ENCODE measurements around the gene SPTBN5.

Gene SPTBN5

DNA sequence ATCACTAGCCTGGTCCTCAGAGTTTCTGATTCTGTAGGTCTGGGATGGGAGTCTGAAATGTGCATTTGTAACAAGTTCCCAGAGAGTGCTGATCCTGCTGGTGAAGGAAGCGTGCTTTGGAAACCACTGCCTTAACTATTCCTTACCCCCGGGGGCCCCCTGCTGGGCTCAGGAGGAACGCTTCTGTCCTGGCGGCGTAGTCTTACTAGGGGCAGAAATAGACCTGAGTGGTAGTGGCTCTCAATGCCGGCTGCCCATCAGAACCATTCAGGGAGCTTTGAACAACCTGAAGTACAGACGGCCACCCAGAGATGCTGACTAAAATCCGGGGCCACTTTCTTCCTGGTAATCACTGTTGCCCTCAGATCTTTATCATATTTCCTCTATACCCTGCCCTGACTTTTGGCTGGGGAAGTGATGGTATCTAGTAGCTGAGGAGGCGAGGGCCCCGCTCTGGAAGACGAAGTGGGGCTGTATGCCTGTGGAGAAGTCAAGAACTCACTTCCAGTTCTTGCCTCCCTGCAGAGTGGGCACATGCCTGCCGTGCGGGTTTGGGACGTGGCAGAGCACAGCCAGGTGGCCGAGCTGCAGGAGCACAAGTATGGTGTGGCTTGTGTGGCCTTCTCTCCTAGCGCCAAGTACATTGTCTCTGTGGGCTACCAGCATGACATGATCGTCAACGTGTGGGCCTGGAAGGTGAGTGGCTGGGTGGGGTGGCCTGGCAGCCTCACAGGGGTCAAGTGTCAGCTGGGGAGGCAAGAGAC, 82.2 kb downstream of the SPTBN5 start:
- peak; percentile 89 for DNase-seq (ENCODE audit: low read depth)
- no peak overlapping the region for H3K4me3 ChIP-seq (replicated peaks; ENCODE audit: low read depth, low read length)
- TF ChIP-seq, protein P1, sequence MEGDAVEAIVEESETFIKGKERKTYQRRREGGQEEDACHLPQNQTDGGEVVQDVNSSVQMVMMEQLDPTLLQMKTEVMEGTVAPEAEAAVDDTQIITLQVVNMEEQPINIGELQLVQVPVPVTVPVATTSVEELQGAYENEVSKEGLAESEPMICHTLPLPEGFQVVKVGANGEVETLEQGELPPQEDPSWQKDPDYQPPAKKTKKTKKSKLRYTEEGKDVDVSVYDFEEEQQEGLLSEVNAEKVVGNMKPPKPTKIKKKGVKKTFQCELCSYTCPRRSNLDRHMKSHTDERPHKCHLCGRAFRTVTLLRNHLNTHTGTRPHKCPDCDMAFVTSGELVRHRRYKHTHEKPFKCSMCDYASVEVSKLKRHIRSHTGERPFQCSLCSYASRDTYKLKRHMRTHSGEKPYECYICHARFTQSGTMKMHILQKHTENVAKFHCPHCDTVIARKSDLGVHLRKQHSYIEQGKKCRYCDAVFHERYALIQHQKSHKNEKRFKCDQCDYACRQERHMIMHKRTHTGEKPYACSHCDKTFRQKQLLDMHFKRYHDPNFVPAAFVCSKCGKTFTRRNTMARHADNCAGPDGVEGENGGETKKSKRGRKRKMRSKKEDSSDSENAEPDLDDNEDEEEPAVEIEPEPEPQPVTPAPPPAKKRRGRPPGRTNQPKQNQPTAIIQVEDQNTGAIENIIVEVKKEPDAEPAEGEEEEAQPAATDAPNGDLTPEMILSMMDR (IDR thresholded peaks at IDR 0.05; ENCODE audit: low read length, missing control alignments), result peak; percentile 92

DNA sequence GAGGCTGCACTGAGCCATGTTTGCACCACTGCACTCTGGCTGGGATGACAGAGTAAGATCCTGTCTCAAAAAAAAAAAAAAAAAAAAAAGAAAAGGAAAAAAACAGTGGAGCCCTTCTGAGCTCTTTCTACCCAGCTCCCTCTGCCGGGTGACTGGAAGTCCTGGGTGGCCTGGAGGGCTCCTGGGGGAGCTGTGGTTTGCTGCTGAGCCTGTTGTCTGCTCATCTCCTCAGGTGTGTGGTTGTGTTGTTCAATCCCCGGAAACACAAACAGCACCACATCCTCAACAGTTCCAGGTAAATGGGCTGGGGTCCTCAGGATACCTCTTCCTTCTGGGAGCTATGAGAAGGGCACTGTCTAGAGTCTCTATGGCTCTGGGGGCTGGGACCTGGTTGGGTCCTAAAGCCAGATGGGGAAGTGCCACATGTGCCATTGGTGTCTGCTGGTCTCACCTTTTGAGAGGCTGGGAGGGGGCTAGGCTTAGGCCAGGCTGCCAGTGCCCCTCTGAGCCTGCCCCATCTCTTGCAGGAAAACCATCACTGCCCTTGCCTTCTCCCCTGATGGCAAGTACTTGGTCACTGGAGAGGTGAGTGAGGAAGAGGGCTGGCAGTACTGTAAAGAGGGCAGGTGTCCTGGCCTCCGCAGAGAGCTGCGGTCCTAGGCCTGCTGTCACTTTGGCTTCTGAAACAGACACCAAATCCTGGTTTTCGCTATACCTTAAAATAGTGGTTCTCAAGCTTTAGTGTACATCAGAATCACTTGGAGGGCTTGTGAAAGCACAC, 83.0 kb downstream of the SPTBN5 start:
- TF ChIP-seq, protein P1 (IDR thresholded peaks at IDR 0.05; ENCODE audit: low read length, missing control alignments), result no peak
- DNase-seq (ENCODE audit: low read depth), result no peak
- H3K4me3 ChIP-seq (replicated peaks; ENCODE audit: low read depth, low read length), result no peak overlapping the region

DNA sequence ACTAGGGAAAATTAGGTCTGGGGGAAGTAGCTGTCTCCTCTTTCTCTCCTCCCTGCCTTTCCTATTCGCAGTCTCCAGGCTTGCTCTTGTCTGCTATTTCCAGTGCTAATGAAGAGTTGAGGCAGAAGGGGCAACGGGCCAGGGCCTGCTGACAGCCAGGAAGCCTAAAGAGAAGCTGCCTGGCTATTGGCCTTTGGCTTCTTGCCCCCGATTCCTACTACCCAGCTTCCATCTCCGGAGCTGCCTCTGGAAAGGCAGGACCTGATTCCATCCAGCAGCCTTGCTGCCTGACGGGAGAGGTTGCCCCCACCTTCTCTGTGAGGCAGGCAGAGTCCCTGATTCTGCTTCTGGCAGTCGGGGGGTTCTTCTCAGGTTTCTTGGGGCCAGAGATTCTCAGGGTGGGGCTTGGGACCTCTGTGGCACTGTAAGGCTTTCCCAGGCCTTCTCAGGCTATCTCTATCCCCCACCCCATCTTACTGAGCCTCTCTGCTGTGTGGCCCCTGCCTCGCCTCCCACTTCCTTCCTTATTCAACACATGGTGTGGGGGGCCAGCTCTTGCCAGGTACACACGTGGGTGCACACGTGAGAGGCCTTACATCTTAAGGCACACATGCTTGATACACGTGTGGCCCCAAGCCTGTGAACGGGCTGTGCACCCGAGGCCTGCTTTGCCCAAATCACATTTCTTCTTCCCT, 84.2 kb downstream of the SPTBN5 start:
- no peak for DNase-seq (ENCODE audit: low read depth)
- no peak overlapping the region for H3K4me3 ChIP-seq (replicated peaks; ENCODE audit: low read depth, low read length)
- TF ChIP-seq, protein P1 (IDR thresholded peaks at IDR 0.05; ENCODE audit: low read length, missing control alignments), result no peak

DNA sequence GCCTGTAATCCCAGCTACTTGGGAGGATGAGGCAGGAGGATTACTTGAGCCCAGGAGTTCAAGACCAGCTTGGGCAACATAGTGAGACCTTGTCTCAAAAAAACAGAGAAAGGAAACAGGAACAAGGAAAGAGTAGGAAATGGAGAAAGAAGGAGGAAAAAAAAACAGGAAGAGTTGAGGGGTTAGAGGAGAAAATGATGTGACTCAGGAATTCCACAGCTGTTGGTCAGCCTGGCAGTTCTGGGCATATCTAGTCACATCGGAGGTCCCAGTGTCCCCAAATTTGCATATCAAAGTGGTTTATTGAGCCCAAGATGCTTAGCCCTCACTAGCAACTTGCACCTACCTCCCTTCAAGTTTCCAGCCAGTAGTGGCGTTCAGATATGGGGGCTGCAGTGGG, 84.7 kb downstream of the SPTBN5 start:
- H3K4me3 ChIP-seq (replicated peaks; ENCODE audit: low read depth, low read length), result no peak overlapping the region
- DNase-seq (ENCODE audit: low read depth), result no peak
- TF ChIP-seq, protein P1 (IDR thresholded peaks at IDR 0.05; ENCODE audit: low read length, missing control alignments), result no peak

DNA sequence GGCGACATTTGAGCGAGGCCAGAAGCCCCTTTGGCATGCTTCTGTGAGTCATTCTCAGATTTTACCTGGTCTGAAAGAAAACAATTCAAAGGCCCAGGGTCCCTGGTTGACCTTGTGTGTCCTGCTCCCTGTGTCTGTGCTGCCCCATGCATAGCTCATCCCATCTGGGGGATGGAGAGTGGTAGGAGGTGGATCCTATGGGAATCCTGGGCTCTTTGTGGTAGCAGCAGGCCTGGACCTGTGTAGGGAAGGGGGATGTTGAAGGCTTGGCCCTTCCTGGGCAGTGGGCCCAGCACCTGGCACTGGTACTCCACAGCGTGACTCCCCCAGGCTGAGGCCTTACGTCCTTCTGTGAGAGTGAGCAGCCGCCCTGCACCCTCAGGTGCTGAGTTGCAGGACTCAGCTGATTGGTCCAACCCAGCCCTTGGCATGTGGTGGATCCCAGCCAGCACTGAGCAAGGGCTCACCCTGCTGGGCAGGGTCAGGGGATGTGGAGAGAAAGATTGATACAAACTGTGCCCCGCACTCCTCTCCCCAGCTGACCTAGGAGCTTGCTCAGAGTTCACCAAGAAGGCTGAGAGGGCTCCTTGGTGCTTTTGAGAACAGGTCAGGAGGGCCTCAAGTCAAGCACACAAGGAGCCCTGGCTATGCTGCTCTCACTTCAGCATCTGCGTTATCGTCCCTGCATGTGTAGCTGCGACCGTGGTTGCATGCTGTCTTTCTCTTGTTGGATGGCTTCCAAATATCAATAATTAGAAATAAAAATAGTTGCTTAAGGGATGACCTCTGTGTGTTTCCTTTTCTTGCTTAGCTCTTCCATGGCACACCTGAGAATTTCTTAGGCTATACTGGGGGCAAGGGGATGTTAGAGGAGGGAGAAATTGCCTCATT, 87.3 kb downstream of the SPTBN5 start:
- DNase-seq (ENCODE audit: low read depth), result no peak
- TF ChIP-seq, protein P1 (IDR thresholded peaks at IDR 0.05; ENCODE audit: low read length, missing control alignments), result no peak
- no peak overlapping the region for H3K4me3 ChIP-seq (replicated peaks; ENCODE audit: low read depth, low read length)

DNA sequence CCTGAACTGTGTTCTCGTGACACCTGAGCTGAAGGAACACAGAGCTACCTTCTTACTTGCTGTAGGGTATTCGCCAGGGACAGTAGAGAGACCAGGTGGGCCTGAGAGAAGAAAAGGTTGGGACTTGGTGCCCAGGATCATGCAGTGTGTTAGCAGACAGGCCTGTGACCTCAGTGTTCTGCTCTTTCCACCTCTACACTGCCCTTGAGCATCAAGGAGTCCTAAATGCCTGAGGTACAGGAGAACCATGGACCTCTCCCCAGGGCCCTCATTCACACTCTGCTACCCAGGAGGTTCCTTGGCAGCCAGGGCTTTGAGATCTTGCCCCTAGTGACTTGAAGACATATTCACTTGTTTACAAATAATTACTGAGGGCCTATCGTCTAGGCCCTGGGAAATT, 88.1 kb downstream of the SPTBN5 start:
- no peak for DNase-seq (ENCODE audit: low read depth)
- H3K4me3 ChIP-seq (replicated peaks; ENCODE audit: low read depth, low read length), result no peak overlapping the region
- TF ChIP-seq, protein P1 (IDR thresholded peaks at IDR 0.05; ENCODE audit: low read length, missing control alignments), result no peak

All from fibroblast of pulmonary artery (primary cell).